Measurements from ENCODE around the gene ZIC1. TPM values are rescaled to one million over a fixed set of nuclear protein-coding genes. Genes with fewer than 3 reads are reported as not detected.

ZIC1 gene
- total RNA-seq, 4 donors from 2014 or later, result not detected

DNA sequence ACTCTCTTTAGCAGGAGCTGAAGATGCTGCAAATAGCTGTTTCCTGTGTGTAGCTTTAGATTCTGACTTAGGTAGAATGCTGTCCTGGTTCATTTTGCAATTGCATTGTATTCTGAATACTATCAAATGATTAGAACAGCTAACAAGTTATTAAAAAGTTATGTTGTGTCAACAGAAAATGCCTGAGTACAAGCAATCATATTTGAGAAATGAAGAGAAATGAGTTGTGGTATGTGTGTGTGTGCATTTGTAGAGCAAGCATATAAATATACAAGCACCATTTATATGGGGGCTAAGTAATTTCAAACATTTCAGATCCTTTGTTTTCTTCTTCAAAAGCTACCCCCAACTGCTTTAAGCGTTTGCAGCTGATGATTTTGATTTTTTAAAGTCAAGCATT lies 7.8 kb downstream of the ZIC1 start:
- Histone ChIP-seq H3K36me3 (no peaks in the 10 kb centered on the region), H3K27me3 (peaks cover 21 to 100% (median 57%) of the 10 kb centered on the region in 4 donors), H3K27ac (no peak overlapping the region), H3K9me3 (peaks cover 0 to 24% (median 9%) of the 10 kb centered on the region in 3 donors), H3K4me1 (peaks cover 0 to 47% (median 28%) of the 10 kb centered on the region in 3 donors), H3K4me3 (no peak overlapping the region)
- TF ChIP-seq POLR2A (IDR thresholded peaks at IDR 0.05), result no peak
- TF ChIP-seq, protein P1, sequence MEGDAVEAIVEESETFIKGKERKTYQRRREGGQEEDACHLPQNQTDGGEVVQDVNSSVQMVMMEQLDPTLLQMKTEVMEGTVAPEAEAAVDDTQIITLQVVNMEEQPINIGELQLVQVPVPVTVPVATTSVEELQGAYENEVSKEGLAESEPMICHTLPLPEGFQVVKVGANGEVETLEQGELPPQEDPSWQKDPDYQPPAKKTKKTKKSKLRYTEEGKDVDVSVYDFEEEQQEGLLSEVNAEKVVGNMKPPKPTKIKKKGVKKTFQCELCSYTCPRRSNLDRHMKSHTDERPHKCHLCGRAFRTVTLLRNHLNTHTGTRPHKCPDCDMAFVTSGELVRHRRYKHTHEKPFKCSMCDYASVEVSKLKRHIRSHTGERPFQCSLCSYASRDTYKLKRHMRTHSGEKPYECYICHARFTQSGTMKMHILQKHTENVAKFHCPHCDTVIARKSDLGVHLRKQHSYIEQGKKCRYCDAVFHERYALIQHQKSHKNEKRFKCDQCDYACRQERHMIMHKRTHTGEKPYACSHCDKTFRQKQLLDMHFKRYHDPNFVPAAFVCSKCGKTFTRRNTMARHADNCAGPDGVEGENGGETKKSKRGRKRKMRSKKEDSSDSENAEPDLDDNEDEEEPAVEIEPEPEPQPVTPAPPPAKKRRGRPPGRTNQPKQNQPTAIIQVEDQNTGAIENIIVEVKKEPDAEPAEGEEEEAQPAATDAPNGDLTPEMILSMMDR (IDR thresholded peaks at IDR 0.05), result no peak
- WGBS, 2 donors, result 11 to 12% methylated on average over 1 of the region's 1 CpG
- intact Hi-C loops (cut with DNase I), result no loop called here
- DNase-seq, result no peak

DNA sequence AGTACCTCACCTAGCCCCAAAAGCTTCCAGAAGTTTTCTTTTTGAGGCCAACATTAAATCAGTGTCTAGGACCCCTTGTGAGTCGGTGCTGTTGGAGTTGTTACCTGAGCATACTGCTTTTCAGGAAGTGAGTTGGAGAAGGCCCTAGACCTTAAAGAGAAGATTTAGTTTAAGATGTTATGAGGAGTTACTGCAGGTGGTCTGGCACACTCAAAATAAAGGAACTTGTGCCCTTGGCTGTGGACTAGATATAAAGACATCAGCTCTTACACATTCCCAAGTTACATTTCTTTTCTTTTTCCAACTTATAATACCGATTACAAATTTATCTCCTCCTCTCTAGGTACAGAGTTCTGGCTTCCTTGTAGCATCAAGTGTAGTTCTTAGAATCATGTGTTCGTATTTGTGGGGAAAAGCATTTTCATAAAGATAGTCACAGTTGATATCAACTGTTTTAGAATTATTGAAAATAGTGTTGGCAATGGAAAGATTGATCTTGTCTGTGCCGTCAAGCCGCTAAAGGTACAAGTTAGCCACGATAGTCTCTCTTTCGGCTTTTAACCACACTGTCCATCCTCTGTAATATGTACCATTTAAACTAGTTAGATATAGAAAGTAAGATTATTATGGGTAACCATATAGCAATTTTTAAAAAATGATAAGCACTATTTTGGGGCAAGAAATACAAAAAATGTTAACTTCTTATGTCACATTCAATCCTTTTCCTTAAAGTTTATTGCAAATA lies 8.6 kb downstream of the ZIC1 start:
- 48 to 49% methylated on average over 7 of the region's 7 CpGs for WGBS, 2 donors

DNA sequence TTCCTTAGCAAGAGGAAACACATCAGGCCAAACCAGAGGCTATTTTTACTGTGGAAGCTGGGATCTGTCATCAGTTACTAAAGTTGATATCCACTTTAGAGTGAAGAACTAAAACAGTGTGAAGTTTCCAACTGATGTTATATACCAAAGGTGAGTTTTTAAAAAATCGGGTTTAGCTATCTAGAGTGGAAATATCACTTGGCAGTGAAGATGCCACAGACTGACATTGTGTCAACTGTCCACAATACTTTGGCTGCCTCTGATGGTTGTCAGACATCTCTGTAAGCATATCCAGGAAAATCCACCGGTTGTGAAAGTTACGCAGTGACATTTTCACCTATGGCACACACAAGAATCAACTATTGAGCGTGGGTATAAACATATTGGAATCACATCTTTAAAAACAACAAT lies 9.2 kb downstream of the ZIC1 start:
- intact Hi-C loops (cut with DNase I), result no loop called here
- Histone ChIP-seq H3K9me3 (peaks cover 0 to 11% (median 4%) of the 10 kb centered on the region in 3 donors), H3K4me1 (peaks cover 0 to 39% (median 18%) of the 10 kb centered on the region in 3 donors), H3K27me3 (peaks cover 18 to 100% (median 53%) of the 10 kb centered on the region in 4 donors), H3K27ac (no peak overlapping the region), H3K36me3 (no peaks in the 10 kb centered on the region), H3K4me3 (no peak overlapping the region)
- TF ChIP-seq, protein P1 (IDR thresholded peaks at IDR 0.05), result no peak
- no peak for TF ChIP-seq POLR2A (IDR thresholded peaks at IDR 0.05)
- 26 to 32% methylated on average over 4 of the region's 4 CpGs for WGBS, 2 donors
- DNase-seq, result no peak

More for the DNA sequence above, 8.6 kb downstream of the ZIC1 start:
- no peak for DNase-seq
- Histone ChIP-seq H3K4me1 (peaks cover 0 to 39% (median 24%) of the 10 kb centered on the region in 3 donors), H3K9me3 (peaks cover 0 to 16% (median 4%) of the 10 kb centered on the region in 3 donors), H3K36me3 (no peaks in the 10 kb centered on the region), H3K27me3 (peaks cover 22 to 100% (median 53%) of the 10 kb centered on the region in 4 donors), H3K27ac (no peak overlapping the region), H3K4me3 (no peak overlapping the region)
- intact Hi-C loops (cut with DNase I), result no loop called here
- no peak for TF ChIP-seq POLR2A (IDR thresholded peaks at IDR 0.05)
- TF ChIP-seq, protein P1 (IDR thresholded peaks at IDR 0.05), result no peak

DNA sequence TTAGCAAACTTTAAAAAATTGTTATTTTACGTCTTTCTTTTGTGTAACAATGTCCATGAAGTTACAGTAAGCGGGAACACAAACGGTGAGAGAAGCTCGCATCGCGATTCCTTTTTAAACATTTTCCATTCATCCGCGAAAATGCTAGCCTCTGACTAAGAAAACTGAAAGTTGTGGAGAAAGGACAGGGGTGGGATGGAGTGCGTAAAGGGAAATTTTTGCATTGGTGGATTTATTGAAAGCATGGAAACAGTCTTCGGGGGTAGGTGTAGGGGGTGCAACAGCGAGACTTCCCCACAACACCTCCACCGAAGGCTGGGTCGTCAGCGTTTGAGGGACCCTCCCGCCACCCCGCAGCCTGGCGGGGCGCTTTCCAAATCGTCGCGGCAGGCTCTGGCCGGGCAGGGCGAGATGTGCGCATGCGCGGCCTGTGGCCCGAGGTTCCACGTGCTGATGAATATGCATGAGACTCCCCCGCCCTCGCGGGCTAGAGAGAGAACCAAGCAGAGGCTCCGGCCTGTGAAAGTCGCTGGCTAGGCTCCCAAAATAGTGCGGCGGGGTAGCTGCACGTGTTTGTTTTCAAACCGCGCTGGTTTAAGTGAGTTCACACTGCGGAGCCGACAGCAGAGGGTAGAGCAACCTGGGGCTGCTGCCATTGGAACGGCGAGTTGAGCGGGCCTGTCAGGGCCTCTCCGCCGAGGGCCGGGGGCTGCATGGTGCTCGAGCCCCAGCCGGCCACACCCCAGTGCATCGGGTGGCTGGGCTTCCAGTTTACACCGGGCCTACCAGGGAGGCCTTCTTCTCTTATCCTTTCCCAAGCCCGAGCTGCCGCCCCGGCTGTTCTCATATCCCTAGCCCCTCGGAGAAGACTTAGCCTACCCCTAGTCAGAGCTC lies 9.9 kb downstream of the ZIC1 start:
- Histone ChIP-seq H3K4me1 (peaks cover 0 to 33% (median 14%) of the 10 kb centered on the region in 3 donors), H3K4me3 (peak overlapping the region in 2 of 4 donors; percentile 29 to 53), H3K27me3 (peaks cover 18 to 100% (median 56%) of the 10 kb centered on the region in 4 donors), H3K27ac (no peak overlapping the region), H3K9me3 (peaks cover 0 to 11% (median 4%) of the 10 kb centered on the region in 3 donors), H3K36me3 (no peaks in the 10 kb centered on the region)
- DNase-seq, result no peak
- no peak for TF ChIP-seq POLR2A (IDR thresholded peaks at IDR 0.05)
- TF ChIP-seq, protein P1 (IDR thresholded peaks at IDR 0.05), result no peak
- intact Hi-C loops (cut with DNase I), result no loop called here
- 17 to 20% methylated on average over 20 to 33 of the region's 54 CpGs for whole genome bisulfite sequencing, 2 donors
